ENCODE measurements around the gene BEND7. TPM values are rescaled to one million over a fixed set of nuclear protein-coding genes. Genes with fewer than 3 reads are reported as not detected.

BEND7 gene
- total RNA-seq, 4 donors from 2014 or later, result 10.8 to 27.5 (median 21.5) TPM

DNA sequence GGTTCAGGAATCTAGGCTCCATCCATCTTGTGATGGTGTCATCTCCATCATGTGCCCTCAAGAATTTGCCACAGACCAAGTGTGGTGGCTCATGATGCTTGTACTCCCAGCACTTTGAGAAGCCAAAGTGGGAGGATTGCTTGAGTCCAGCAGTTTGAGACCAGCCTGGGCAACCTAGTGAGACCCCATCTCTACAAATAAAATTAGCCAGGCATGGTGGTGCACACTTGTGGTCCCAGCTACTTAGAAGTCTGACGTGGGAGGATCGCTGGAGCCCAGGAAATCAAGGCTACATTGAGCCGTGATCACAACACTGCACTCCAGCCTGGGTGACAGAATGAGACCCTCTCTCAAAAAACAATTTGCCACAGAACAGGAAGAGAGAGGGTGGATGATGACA, 127.7 kb downstream of the BEND7 start:
- 95 to 98% methylated on average over 3 of the region's 3 CpGs for WGBS, 2 donors
- no peaks in the 10 kb centered on the region for H3K4me1 ChIP-seq
- H3K36me3 ChIP-seq, result no peaks in the 10 kb centered on the region

GRCh38 chr10:13400196-13400965, 128.4 kb downstream of the BEND7 start:
- 75 to 76% methylated on average over 15 of the region's 15 CpGs for WGBS, 2 donors
- H3K27ac ChIP-seq, result no peak overlapping the region
- no peak for DNase-seq (ENCODE audit: low spot score in 2 of 2)

More for the DNA sequence above, 127.7 kb downstream of the BEND7 start:
- Histone ChIP-seq H3K27ac (no peak overlapping the region), H3K9me3 (peaks cover 0 to 7% (median 0%) of the 10 kb centered on the region in 4 donors), H3K4me3 (no peak overlapping the region), H3K27me3 (no peaks in the 10 kb centered on the region)
- DNase-seq (ENCODE audit: low spot score in 2 of 2), result no peak
- TF ChIP-seq, protein P1, sequence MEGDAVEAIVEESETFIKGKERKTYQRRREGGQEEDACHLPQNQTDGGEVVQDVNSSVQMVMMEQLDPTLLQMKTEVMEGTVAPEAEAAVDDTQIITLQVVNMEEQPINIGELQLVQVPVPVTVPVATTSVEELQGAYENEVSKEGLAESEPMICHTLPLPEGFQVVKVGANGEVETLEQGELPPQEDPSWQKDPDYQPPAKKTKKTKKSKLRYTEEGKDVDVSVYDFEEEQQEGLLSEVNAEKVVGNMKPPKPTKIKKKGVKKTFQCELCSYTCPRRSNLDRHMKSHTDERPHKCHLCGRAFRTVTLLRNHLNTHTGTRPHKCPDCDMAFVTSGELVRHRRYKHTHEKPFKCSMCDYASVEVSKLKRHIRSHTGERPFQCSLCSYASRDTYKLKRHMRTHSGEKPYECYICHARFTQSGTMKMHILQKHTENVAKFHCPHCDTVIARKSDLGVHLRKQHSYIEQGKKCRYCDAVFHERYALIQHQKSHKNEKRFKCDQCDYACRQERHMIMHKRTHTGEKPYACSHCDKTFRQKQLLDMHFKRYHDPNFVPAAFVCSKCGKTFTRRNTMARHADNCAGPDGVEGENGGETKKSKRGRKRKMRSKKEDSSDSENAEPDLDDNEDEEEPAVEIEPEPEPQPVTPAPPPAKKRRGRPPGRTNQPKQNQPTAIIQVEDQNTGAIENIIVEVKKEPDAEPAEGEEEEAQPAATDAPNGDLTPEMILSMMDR (IDR thresholded peaks at IDR 0.05), result no peak
- TF ChIP-seq EP300 (IDR thresholded peaks at IDR 0.05) (no peak), POLR2A (IDR thresholded peaks at IDR 0.05) (no peak)

DNA sequence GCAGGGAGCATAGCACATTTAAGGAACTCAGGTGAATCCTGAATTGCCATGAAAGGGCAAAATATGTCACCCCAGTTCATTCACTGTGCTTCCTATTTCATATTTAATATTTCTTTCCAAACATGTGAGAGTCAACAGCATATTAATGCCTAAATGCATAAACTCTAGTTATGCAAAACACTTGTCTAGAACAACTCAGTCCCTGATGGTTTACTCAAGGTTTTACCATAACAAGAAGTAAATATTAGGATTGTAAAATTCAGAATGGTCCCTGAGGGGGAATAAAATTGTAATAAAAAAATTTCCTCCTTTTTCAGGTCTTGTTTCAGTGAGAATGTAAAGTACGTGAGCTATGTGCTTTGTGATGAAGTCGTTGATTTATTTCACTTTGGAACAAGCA, 129.1 kb downstream of the BEND7 start:
- TF ChIP-seq, protein P1 (IDR thresholded peaks at IDR 0.05), result no peak
- TF ChIP-seq POLR2A (IDR thresholded peaks at IDR 0.05) (no peak), EP300 (IDR thresholded peaks at IDR 0.05) (no peak)
- no peaks in the 10 kb centered on the region for H3K36me3 ChIP-seq
- H3K27ac ChIP-seq, result no peak overlapping the region
- H3K4me1 ChIP-seq, result no peaks in the 10 kb centered on the region
- no peaks in the 10 kb centered on the region for H3K27me3 ChIP-seq
- H3K9me3 ChIP-seq, result peaks cover 0 to 7% (median 0%) of the 10 kb centered on the region in 4 donors
- WGBS, 2 donors, result 68 to 70% methylated on average over 2 of the region's 2 CpGs
- no peak overlapping the region for H3K4me3 ChIP-seq
- DNase-seq (ENCODE audit: low spot score in 2 of 2), result no peak

More at GRCh38 chr10:13400196-13400965, 128.4 kb downstream of the BEND7 start:
- H3K9me3 ChIP-seq, result peaks cover 0 to 7% (median 0%) of the 10 kb centered on the region in 4 donors
- H3K4me3 ChIP-seq, result no peak overlapping the region
- no peaks in the 10 kb centered on the region for H3K4me1 ChIP-seq
- H3K36me3 ChIP-seq, result no peaks in the 10 kb centered on the region
- TF ChIP-seq POLR2A (IDR thresholded peaks at IDR 0.05) (no peak), EP300 (IDR thresholded peaks at IDR 0.05) (no peak)
- TF ChIP-seq, protein P1 (IDR thresholded peaks at IDR 0.05), result no peak
- H3K27me3 ChIP-seq, result no peaks in the 10 kb centered on the region

GRCh38 chr10:13399236-13399635, 129.6 kb downstream of the BEND7 start:
- 85 to 86% methylated on average over 8 of the region's 8 CpGs for WGBS, 2 donors
- no peaks in the 10 kb centered on the region for H3K4me1 ChIP-seq
- no peaks in the 10 kb centered on the region for H3K36me3 ChIP-seq
- no peak overlapping the region for H3K4me3 ChIP-seq
- no peaks in the 10 kb centered on the region for H3K27me3 ChIP-seq
- TF ChIP-seq POLR2A (IDR thresholded peaks at IDR 0.05) (no peak), EP300 (IDR thresholded peaks at IDR 0.05) (no peak)
- TF ChIP-seq, protein P1 (IDR thresholded peaks at IDR 0.05), result no peak
- DNase-seq (ENCODE audit: low spot score in 2 of 2), result no peak
- no peak overlapping the region for H3K27ac ChIP-seq
- H3K9me3 ChIP-seq, result peaks cover 0 to 7% (median 0%) of the 10 kb centered on the region in 4 donors

DNA sequence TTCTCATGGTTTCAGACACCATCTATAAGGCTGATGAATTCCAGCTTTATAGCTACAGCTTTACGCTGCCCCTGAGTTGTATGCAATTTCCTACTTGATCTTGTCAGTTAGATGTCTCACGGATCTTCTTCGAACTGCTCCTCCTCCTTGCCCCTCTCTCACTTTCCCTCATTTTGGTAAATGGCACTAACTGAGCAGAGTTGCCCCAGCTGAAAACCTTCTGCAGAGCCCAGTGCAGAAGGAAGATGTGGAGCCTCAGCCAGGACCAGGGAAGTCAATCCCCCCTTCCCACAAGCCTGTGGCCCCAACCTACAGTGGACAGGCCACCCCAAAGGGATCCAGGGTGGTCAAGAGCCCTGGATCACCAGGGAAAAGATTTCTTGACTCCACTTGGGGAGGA, 131.8 kb downstream of the BEND7 start:
- Histone ChIP-seq H3K4me3 (no peak overlapping the region), H3K4me1 (no peaks in the 10 kb centered on the region), H3K27ac (no peak overlapping the region), H3K36me3 (no peaks in the 10 kb centered on the region), H3K9me3 (peaks cover 0 to 7% (median 0%) of the 10 kb centered on the region in 4 donors), H3K27me3 (no peaks in the 10 kb centered on the region)
- DNase-seq (ENCODE audit: low spot score in 2 of 2), result no peak
- WGBS, 2 donors, result 96% methylated on average over 3 of the region's 3 CpGs
- TF ChIP-seq EP300 (IDR thresholded peaks at IDR 0.05), result no peak
- TF ChIP-seq, protein P1 (IDR thresholded peaks at IDR 0.05), result no peak
- TF ChIP-seq POLR2A (IDR thresholded peaks at IDR 0.05), result no peak
